Nephron (organoid): Measurements from ENCODE around the gene CPSF3.
A peak's percentile ranks its signal among the peaks of the same experiment; 100 is the strongest.

ENCODE experiments used
- H3K27ac Mint-ChIP-seq, 3 experiments: 2 replicates each; pipeline ENCODE4 v1.8.0; 2020; ENCODE audit warnings: mixed read lengths in 3 of 3, mild to moderate bottlenecking in 2 of 3, moderate library complexity in 1 of 3
- H3K27me3 Mint-ChIP-seq: 2 replicates; pipeline ENCODE4 v1.8.0; 2021; ENCODE audit warnings: low read depth, mild to moderate bottlenecking, moderate library complexity, mixed read lengths
- H3K36me3 Mint-ChIP-seq: 2 replicates; pipeline ENCODE4 v1.8.0; 2020; ENCODE audit warnings: low read depth, mixed read lengths
- H3K4me1 Mint-ChIP-seq: 2 replicates; pipeline ENCODE4 v1.8.0; 2020; ENCODE audit warnings: mixed read lengths
- H3K4me3 Mint-ChIP-seq, 3 experiments: 2 replicates each; pipeline ENCODE4 v1.8.0; 2020; ENCODE audit warnings: mild to moderate bottlenecking in 3 of 3, mixed read lengths in 3 of 3, moderate library complexity in 2 of 3
- H3K9me3 Mint-ChIP-seq: 2 replicates; pipeline ENCODE4 v1.8.0; 2020; ENCODE audit warnings: mixed read lengths
- CTCF ChIP-seq, 3 experiments: fragments of 200-600 bp; sonication (generic); IDR thresholded peaks; one replicate each; pipeline ENCODE4 v1.5.0; 2021; ENCODE audit warnings: antibody characterized with exemption in 3 of 3; ENCODE audit not compliant: unreplicated experiment in 3 of 3

The CPSF3 gene

GRCh38 chr2:9388199-9388681 lies 35.2 kb upstream of the CPSF3 start:
- Mint-ChIP-seq H3K4me1 (peaks cover 16% of the 10 kb centered on the region), H3K36me3 (peaks cover 51% of the 10 kb centered on the region), H3K27me3 (no peaks in the 10 kb centered on the region), H3K27ac (no peak overlapping the region), H3K9me3 (no peaks in the 10 kb centered on the region), H3K4me3 (no peak overlapping the region)
- TF ChIP-seq CTCF (IDR thresholded peaks at IDR 0.05; ENCODE audit: unreplicated experiment in 3 of 3): no peak

DNA sequence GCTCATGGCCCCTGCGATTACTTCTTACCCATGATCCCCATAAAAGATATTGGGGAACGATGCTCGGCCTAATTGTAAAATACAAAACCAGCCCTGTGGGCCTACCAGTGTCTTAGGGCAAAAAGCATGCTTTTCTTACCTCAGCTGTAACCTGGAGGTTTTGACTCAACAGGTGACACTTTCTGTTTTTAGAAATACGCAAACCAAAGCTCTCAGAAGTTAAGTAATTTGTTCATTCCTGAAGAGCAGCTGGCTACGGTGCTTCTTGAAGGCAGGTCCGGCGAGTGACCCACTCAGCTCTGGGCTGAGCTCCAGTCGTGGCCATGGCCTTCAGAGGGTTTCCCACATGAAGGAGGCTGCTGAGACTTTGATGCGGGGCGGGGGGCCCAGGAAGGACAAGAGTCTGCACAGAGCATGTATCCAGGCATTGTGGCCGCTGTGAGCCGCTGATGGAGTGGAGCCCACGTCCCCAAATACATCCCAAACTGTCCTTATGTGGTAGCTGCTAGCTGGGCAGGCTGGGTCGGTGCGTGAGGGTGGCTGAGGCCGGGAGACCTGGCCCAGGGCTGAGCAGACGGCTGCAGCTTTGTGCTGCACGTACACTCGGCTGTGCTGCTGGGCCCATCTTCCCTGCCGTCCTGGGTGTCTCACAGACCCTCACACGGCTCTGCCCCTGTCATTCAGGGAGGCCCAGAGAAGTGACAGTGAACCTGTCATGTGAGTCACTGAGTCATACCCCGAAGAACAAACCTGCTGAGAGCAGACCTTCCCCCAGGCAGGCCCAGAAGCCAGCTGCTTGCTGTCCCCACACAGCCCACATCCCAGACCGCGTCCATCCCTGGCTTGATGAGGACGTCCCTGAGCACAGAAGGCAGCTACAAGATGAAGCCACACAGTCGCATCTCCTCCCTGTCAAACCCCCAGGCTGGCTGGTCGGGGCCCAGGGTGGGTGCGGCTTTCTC lies 34.2 kb upstream of the CPSF3 start:
- Mint-ChIP-seq H3K4me3 (no peak overlapping the region), H3K9me3 (no peaks in the 10 kb centered on the region), H3K36me3 (peaks cover 51% of the 10 kb centered on the region), H3K27me3 (no peaks in the 10 kb centered on the region), H3K4me1 (peaks cover 22% of the 10 kb centered on the region), H3K27ac (no peak overlapping the region)
- TF ChIP-seq CTCF (IDR thresholded peaks at IDR 0.05; ENCODE audit: unreplicated experiment in 3 of 3): no peak

- H3K36me3 Mint-ChIP-seq: peaks cover 52% of the 10 kb centered on the region
Observed at GRCh38 chr2:9390151-9390850, 33.2 kb upstream of the CPSF3 start.

GRCh38 chr2:9390991-9391390 lies 32.5 kb upstream of the CPSF3 start:
- Mint-ChIP-seq H3K36me3 (peaks cover 51% of the 10 kb centered on the region), H3K4me3 (no peak overlapping the region), H3K27ac (peak overlapping the region in 2 of 3 experiments; percentile 30 to 53), H3K27me3 (no peaks in the 10 kb centered on the region), H3K4me1 (peaks cover 26% of the 10 kb centered on the region), H3K9me3 (no peaks in the 10 kb centered on the region)
- no peak for TF ChIP-seq CTCF (IDR thresholded peaks at IDR 0.05; ENCODE audit: unreplicated experiment in 3 of 3)

More at GRCh38 chr2:9390151-9390850, 33.2 kb upstream of the CPSF3 start:
- TF ChIP-seq CTCF (IDR thresholded peaks at IDR 0.05; ENCODE audit: unreplicated experiment in 3 of 3): no peak
- H3K27me3 Mint-ChIP-seq: no peaks in the 10 kb centered on the region
- no peak overlapping the region for H3K4me3 Mint-ChIP-seq
- peaks cover 26% of the 10 kb centered on the region for H3K4me1 Mint-ChIP-seq
- H3K27ac Mint-ChIP-seq: peak overlapping the region in 2 of 3 experiments; percentile 30 to 53
- H3K9me3 Mint-ChIP-seq: no peaks in the 10 kb centered on the region

DNA sequence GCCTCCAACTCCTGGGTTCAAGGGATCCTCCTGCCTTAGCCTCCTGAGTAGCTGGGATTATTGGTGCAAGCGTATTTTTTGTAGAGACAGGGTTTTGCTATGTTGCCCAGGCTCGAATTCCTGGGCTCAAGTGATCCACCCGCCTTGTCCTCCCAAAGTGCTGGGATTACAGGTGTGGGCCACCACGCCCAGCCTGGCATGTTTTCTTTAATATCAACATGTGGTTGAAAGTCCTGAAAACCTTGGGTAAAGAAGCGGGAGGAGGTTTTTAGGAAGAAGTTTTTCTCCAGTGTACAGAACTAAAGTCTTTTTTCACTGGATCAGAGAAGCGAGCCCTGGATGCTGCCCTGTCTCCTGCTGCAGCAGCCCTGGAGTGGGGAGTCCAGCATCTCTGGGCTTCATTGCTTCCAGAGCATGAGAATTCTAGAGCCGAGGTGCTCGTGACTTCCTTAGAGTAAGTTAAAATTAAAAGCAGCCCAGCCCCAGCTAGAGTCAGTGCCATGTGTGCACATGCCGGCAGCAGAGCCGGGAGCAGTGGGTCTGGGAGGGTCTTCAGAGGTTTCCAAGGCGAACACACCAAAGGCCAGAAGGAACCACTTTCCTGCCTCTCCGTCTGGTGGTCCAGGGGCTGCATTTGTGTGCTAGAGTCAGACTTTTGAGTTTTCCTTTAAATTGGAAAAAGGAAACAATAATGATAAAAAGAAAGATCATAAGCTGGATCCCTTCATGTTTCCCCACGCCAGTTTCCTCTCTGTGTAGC lies 31.3 kb upstream of the CPSF3 start:
- TF ChIP-seq CTCF (IDR thresholded peaks at IDR 0.05; ENCODE audit: unreplicated experiment in 3 of 3): no peak
- no peaks in the 10 kb centered on the region for H3K9me3 Mint-ChIP-seq
- H3K4me1 Mint-ChIP-seq: peaks cover 26% of the 10 kb centered on the region
- peaks cover 53% of the 10 kb centered on the region for H3K36me3 Mint-ChIP-seq
- H3K27me3 Mint-ChIP-seq: no peaks in the 10 kb centered on the region
- H3K4me3 Mint-ChIP-seq: no peak overlapping the region
- peak overlapping the region; percentile 93 to 95 (median 95) for H3K27ac Mint-ChIP-seq
